ENCODE measurements around the gene UTP11.

GRCh38 chr1:38068220-38068979 lies 55.9 kb downstream of the UTP11 start:
- no peak for TF ChIP-seq EP300 (IDR thresholded peaks at IDR 0.05)
- TF ChIP-seq, protein P1, sequence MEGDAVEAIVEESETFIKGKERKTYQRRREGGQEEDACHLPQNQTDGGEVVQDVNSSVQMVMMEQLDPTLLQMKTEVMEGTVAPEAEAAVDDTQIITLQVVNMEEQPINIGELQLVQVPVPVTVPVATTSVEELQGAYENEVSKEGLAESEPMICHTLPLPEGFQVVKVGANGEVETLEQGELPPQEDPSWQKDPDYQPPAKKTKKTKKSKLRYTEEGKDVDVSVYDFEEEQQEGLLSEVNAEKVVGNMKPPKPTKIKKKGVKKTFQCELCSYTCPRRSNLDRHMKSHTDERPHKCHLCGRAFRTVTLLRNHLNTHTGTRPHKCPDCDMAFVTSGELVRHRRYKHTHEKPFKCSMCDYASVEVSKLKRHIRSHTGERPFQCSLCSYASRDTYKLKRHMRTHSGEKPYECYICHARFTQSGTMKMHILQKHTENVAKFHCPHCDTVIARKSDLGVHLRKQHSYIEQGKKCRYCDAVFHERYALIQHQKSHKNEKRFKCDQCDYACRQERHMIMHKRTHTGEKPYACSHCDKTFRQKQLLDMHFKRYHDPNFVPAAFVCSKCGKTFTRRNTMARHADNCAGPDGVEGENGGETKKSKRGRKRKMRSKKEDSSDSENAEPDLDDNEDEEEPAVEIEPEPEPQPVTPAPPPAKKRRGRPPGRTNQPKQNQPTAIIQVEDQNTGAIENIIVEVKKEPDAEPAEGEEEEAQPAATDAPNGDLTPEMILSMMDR (IDR thresholded peaks at IDR 0.05), result no peak
